ENCODE results near the gene BTBD16.

DNA sequence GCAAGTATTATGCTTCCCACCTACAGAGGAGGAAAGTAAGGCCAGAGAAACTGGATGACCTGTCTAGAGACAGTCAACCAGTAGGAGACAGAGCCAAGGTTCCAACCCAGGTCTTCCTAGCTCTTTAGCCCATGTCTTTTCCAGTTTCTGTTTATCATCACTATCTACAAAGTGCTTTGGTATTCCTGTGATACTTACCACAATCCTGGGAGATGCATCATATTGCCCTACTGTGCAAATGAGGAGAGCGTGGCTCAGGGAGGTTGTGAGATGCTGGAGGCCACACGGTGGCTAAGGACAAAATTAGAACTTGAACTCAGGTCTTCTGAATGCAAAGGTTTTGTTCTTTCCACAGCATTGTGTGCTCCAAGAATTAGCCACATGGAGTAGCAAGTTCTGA is 92.2 kb downstream of the BTBD16 start:
- TF ChIP-seq, protein P1, sequence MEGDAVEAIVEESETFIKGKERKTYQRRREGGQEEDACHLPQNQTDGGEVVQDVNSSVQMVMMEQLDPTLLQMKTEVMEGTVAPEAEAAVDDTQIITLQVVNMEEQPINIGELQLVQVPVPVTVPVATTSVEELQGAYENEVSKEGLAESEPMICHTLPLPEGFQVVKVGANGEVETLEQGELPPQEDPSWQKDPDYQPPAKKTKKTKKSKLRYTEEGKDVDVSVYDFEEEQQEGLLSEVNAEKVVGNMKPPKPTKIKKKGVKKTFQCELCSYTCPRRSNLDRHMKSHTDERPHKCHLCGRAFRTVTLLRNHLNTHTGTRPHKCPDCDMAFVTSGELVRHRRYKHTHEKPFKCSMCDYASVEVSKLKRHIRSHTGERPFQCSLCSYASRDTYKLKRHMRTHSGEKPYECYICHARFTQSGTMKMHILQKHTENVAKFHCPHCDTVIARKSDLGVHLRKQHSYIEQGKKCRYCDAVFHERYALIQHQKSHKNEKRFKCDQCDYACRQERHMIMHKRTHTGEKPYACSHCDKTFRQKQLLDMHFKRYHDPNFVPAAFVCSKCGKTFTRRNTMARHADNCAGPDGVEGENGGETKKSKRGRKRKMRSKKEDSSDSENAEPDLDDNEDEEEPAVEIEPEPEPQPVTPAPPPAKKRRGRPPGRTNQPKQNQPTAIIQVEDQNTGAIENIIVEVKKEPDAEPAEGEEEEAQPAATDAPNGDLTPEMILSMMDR (IDR thresholded peaks at IDR 0.05): no peak
- TF ChIP-seq POLR2A (IDR thresholded peaks at IDR 0.05): no peak
